ENCODE results near the gene ONECUT3. TPM values are rescaled to one million over a fixed set of nuclear protein-coding genes. Genes with fewer than 3 reads are reported as not detected.
"Not testable (repeated sequence)": the region's sequence is repeated elsewhere in the genome, so short reads cannot be mapped to it uniquely, and the experiment has no call there.

Gene ONECUT3
- total RNA-seq, 1 donor from 2014 or later: not detected

DNA sequence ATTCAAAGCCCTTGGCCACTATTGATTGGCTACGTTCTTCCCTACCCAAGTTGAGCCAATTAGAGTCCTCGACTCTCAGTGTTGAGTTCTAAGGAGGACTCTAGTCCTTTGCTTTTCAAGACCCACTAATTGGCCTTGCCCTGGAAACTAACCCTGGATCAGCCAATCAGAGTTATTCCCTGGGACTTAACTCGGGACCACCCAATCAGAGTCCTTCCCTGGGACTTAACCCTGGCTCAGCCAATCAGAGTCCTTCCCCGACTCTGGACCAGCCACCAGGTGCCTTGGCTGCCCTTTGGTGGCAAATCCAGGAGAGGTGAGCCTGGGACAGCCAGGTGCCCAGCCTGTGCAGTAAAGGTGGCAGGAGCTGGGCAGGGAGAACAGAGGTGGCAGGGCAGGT, 30.0 kb downstream of the ONECUT3 start:
- no peak for DNase-seq (ENCODE audit: low spot score)
- intact Hi-C loops (cut with DNase I): no loop called here
- no peak for ATAC-seq

GRCh38 chr19:1783874-1784273, 30.6 kb downstream of the ONECUT3 start:
- DNase-seq (ENCODE audit: low spot score) (no peak), ATAC-seq (no peak)
- intact Hi-C loops (cut with DNase I): no loop called here

DNA sequence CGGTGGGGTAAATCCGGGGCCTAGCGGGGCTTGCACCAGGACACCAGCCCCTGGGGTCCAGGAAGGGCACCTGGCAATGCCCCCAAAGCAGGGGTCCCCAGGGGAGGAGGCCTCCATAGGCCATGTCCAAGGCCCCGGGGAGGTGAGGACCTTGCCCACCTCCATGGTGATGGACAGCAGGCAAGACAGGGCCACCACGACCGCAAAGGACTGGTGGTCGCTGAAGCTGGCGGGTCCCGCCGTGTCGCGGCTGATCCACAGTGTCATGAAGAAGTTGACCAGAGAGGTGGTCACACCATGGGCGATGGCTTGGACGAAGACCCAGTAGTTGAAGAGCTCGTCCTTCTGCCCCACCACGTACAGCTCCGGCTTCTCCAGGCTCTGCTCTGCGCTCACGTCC, 32.0 kb downstream of the ONECUT3 start:
- ATAC-seq: no peak
- intact Hi-C loops (cut with DNase I): no loop called here

GRCh38 chr19:1786668-1787067, 33.4 kb downstream of the ONECUT3 start:
- intact Hi-C loops (cut with DNase I): no loop called here
- DNase-seq (ENCODE audit: low spot score): no peak
- no peak for ATAC-seq

More for the DNA sequence above, 32.0 kb downstream of the ONECUT3 start:
- DNase-seq (ENCODE audit: low spot score): no peak

- ATAC-seq: no peak
- intact Hi-C loops (cut with DNase I): no loop called here
- no peak for DNase-seq (ENCODE audit: low spot score)
Measured at GRCh38 chr19:1787116-1787515, 33.8 kb downstream of the ONECUT3 start.

DNA sequence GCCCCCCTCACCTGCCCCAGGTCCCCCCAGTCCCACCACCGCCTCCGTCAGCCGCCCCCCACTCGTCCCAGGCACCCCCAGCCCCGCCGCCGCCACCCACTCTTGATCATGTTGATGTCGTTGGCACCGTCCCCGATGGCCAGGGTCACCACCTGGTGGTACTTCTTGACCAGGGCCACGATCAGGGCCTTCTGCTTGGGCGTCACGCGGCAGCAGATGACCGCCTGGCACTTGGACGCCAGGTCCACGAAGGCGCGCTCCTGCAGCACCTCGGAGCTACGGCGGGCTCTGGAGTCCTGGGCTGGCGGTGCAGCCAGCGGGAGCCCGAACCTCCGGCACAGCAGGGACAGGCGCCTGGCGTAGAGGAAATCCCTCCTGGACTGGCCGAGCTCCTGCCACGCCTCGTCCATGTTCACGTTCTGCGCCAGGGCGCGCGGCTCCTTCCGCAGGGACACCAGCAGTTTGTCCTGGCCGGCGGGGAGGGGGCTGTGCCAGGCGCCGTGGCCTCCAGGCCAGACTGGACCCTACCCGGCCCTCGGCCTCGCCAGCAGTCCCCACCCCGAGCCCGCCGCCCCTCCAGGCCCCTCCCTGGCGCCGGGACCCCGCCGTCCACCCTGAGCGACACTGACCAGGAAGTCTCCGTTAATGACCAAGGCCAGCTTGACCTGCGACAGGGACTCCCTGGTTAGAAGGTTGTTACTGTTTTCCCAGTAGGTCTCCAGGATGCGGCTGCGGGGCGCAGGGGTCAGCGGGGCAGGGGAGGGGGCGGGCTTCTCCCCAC, 36.1 kb downstream of the ONECUT3 start:
- intact Hi-C loops (cut with DNase I): no loop called here
- no peak for ATAC-seq
- no peak for DNase-seq (ENCODE audit: low spot score)

GRCh38 chr19:1790054-1790792, 36.9 kb downstream of the ONECUT3 start:
- ATAC-seq: no peak
- DNase-seq (ENCODE audit: low spot score): no peak
- intact Hi-C loops (cut with DNase I): no loop called here

DNA sequence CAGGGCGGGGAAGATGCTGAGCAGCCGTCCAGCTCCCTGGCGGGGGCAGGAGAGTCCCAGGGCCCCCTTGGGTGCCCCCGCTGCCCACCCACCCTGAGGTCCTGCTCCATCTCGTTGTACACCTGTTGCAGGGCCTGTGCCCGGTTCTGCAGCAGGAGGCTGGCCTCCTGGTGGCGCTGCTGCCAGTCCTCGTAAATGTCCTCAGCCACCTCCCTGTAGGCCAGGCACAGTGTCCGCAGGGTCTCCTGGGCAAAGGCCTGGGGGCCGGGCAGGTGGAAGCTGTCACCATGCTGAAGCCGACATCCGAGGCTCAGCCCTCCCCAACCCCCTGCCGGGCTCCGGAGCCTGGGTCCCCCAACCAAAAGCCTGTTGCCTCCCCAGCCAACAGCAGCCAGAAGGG, 38.6 kb downstream of the ONECUT3 start:
- DNase-seq (ENCODE audit: low spot score) (no peak), ATAC-seq (no peak)
- intact Hi-C loops (cut with DNase I): no loop called here

DNA sequence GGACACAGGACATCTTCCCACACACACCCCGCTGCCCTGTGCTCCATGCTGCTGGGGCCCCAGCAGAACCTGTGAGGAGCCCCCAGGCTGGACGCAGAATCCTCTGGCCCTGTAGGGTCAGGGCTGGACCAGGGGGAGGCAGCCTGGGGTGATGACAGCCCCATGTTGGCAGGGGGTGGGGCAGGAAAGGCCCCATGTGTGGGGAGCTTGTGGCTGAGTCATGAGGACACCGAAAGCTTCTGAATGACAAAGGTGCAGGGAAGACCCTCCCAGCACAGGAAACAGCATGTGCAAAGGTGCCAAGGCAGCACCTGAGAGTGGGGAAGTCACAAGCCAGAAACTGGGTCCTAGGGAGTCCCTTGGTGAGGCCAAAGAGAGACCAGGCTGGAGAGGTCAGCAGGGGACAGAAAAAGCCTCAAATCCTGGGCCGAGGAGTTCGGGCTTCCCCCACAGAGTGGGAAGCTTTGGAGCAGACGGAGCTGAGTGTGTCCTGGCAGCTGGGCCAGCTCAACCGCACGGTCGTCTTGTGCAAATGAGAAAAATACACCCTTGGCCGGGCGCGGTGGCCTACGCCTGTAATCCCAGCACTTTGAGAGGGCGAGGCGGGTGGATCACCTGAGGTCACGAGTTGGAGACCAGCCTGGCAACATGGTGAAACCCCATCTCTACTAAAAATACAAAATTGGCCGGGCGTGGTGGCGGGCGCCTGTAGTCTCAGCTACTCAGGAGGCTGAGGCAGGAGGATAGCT, 41.3 kb downstream of the ONECUT3 start:
- DNase-seq (ENCODE audit: low spot score) (no peak), ATAC-seq (no peak)
- intact Hi-C loops (cut with DNase I): no loop called here

DNA sequence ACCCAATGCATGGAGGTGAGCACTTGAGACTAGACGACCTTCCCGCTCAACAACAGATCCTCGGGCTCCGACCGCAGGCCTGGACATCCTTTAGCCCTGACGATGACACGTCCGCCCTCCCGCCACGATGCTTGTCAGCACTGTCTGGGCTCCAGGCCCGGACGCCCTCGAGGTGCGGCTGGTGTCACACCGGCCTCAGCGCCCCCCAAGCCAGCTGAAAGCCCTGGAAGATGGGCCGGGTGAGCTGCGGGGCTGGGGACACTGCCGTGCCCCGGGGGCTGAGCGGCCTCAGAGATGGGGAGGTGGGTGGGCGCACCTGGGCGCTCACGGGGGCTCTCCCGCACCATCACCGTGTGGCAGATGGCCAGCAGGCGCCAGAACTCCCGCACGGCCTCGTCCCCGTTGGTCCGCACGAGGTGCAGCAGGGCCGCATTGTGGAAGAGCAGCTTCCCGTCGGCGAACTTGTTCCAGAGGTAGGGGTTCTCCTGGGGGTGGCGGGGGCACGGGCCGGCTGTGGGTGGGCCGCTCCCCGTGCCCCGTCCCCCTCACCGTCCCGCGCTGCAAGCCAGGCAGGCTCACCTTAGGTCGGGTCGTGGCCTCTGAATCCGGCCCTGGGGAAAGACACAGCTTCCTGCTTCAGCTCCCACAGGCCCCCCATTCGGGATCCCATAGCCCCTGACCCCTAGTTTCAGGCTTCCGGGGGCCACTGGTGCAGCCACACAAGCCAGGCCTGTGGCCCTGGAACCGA, 43.3 kb downstream of the ONECUT3 start:
- no peak for DNase-seq (ENCODE audit: low spot score)
- intact Hi-C loops (cut with DNase I): no loop called here
- no peak for ATAC-seq

GRCh38 chr19:1797313-1797712, 44.0 kb downstream of the ONECUT3 start:
- DNase-seq (ENCODE audit: low spot score); ATAC-seq; intact Hi-C loops (cut with DNase I): not testable (repeated sequence)

- intact Hi-C loops (cut with DNase I): loop anchor here (1.0 kb wide), 1 partner anchor 29 kb away; no protein-coding TSS in a partner anchor
- no peak for DNase-seq (ENCODE audit: low spot score)
- ATAC-seq: no peak
Measured at GRCh38 chr19:1799695-1800342, 46.5 kb downstream of the ONECUT3 start.

DNA sequence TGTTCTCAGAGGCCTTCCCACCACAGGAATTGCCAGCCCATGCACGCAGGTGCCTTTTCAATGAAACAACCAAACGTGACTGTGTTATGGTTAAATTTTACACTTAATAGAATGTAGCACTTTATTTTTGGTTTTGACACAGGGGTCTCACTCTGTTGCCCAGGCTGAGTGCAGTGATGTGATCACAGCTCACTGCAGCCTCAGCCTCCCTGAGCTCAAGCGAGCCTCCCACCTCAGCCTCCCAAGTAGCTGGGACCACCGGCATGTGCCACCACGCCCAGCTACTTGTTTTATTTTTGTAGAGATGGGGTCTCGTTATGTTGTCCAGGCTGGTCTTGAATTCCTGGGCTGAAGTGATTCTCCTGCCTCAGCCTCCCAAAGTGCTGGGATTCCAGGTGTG, 51.6 kb downstream of the ONECUT3 start:
- ATAC-seq (no peak), DNase-seq (ENCODE audit: low spot score) (no peak)
- intact Hi-C loops (cut with DNase I): no loop called here

- DNase-seq (ENCODE audit: low spot score) (no peak), ATAC-seq (no peak)
- intact Hi-C loops (cut with DNase I): no loop called here
Measured at GRCh38 chr19:1805401-1806183, 52.3 kb downstream of the ONECUT3 start.

GRCh38 chr19:1806184-1807029, 53.1 kb downstream of the ONECUT3 start:
- DNase-seq (ENCODE audit: low spot score) (no peak), ATAC-seq (no peak)
- intact Hi-C loops (cut with DNase I): no loop called here

- DNase-seq (ENCODE audit: low spot score) (no peak), ATAC-seq (no peak)
- intact Hi-C loops (cut with DNase I): no loop called here
Measured at GRCh38 chr19:1807030-1807694, 53.9 kb downstream of the ONECUT3 start.

All from sciatic nerve (tissue), 2 donors.